Thoracic aorta (tissue), 2 donors: ENCODE measurements around the gene PRR23E. TPM values are rescaled to one million over a fixed set of nuclear protein-coding genes. Genes with fewer than 3 reads are reported as not detected.

Experiments
- ATAC-seq: fragments of 150-250 bp; one replicate; pipeline ENCODE4 v1.8.0; 2017; ENCODE audit warnings: low read depth; ENCODE audit not compliant: insufficient number of reproducible peaks, low FRiP score
- DNase-seq: peaks from one replicate; pipeline ENCODE4 v3.0.0-alpha.2; 2020; ENCODE audit warnings: low spot score
- H3K27ac ChIP-seq, 2 donors: fragments of 200-600 bp; sonication (generic); 1 replicate in 1 of 2; 2 replicates in 1 of 2; pipeline ENCODE4 v1.5.1; 2016; ENCODE audit warnings: mild to moderate bottlenecking in 2 of 2, moderate library complexity in 2 of 2
- H3K27me3 ChIP-seq: fragments of 200-600 bp; sonication (generic); replicated peaks from 2 replicates; pipeline ENCODE4 v1.6.0; 2016; ENCODE audit warnings: mild to moderate bottlenecking; ENCODE audit not compliant: insufficient read depth
- H3K36me3 ChIP-seq: fragments of 200-600 bp; sonication (generic); one replicate; pipeline ENCODE4 v1.5.1; 2016
- H3K4me1 ChIP-seq, 2 donors: fragments of 200-600 bp; sonication (generic); 1 replicate in 1 of 2; 2 replicates in 1 of 2; pipeline versions ENCODE4 v1.5.1 to v1.6.0; 2016; ENCODE audit warnings: low read depth in 2 of 2, mild to moderate bottlenecking in 1 of 2; ENCODE audit not compliant: control insufficient read depth in 1 of 2
- H3K4me3 ChIP-seq: fragments of 200-600 bp; sonication (generic); 2 replicates; pipeline ENCODE4 v1.5.1; 2016; ENCODE audit warnings: mild to moderate bottlenecking
- H3K9me3 ChIP-seq: fragments of 200-600 bp; sonication (generic); 2 replicates; pipeline ENCODE4 v1.5.1; 2016
- CTCF ChIP-seq: fragments of 200-600 bp; sonication (generic); IDR thresholded peaks from one replicate; pipeline ENCODE4 v1.5.1; 2019; ENCODE audit warnings: antibody characterized with exemption
- total RNA-seq, 2 donors: library from RNA; depleted of rRNA; stranded (reverse); fragments of >200 nt; gene quantifications; one replicate each; pipeline versions ENCODE4 v1.1.0 to v1.2.3, GENCODE V29; 2016

Gene PRR23E
- total RNA-seq, 2 donors from 2014 or later = not detected

- no peak for TF ChIP-seq CTCF
- Histone ChIP-seq H3K9me3 (peaks cover 5% of the 10 kb centered on the region), H3K4me1 (no peaks in the 10 kb centered on the region), H3K36me3 (no peaks in the 10 kb centered on the region), H3K4me3 (no peak overlapping the region), H3K27me3 (no peaks in the 10 kb centered on the region), H3K27ac (no peak overlapping the region)
- ATAC-seq (no peak), DNase-seq (no peak)
Observed at GRCh38 chr3:127200086-127200691, 7.3 kb downstream of the PRR23E start.

GRCh38 chr3:127203024-127203423, 10.1 kb downstream of the PRR23E start:
- peaks cover 5% of the 10 kb centered on the region for H3K9me3 ChIP-seq
- no peak overlapping the region for H3K4me3 ChIP-seq
- no peak for TF ChIP-seq CTCF
- DNase-seq = no peak
- H3K36me3 ChIP-seq = no peaks in the 10 kb centered on the region
- H3K27me3 ChIP-seq = no peaks in the 10 kb centered on the region
- H3K27ac ChIP-seq = no peak overlapping the region
- no peak for ATAC-seq
- H3K4me1 ChIP-seq = no peaks in the 10 kb centered on the region

- H3K27ac ChIP-seq = no peak overlapping the region
- H3K27me3 ChIP-seq = no peaks in the 10 kb centered on the region
- H3K9me3 ChIP-seq = peaks cover 5% of the 10 kb centered on the region
- TF ChIP-seq CTCF = no peak
- no peak overlapping the region for H3K4me3 ChIP-seq
- no peaks in the 10 kb centered on the region for H3K4me1 ChIP-seq
- ATAC-seq = no peak
- no peaks in the 10 kb centered on the region for H3K36me3 ChIP-seq
- DNase-seq = no peak
Observed at GRCh38 chr3:127204841-127205582, 12.1 kb downstream of the PRR23E start.

GRCh38 chr3:127206154-127206553, 13.2 kb downstream of the PRR23E start:
- Histone ChIP-seq H3K4me1 (no peaks in the 10 kb centered on the region), H3K4me3 (no peak overlapping the region), H3K27ac (no peak overlapping the region), H3K27me3 (no peaks in the 10 kb centered on the region), H3K36me3 (no peaks in the 10 kb centered on the region), H3K9me3 (peaks cover 5% of the 10 kb centered on the region)
- DNase-seq (no peak), ATAC-seq (no peak)
- no peak for TF ChIP-seq CTCF

- ATAC-seq (no peak), DNase-seq (no peak)
- H3K36me3 ChIP-seq = no peaks in the 10 kb centered on the region
- no peaks in the 10 kb centered on the region for H3K4me1 ChIP-seq
- H3K4me3 ChIP-seq = no peak overlapping the region
- TF ChIP-seq CTCF = no peak
- H3K27ac ChIP-seq = no peak overlapping the region
- peaks cover 5% of the 10 kb centered on the region for H3K9me3 ChIP-seq
- H3K27me3 ChIP-seq = no peaks in the 10 kb centered on the region
Observed at GRCh38 chr3:127206611-127207516, 13.9 kb downstream of the PRR23E start.
